ENCODE measurements around the gene ANKRD63. TPM values are rescaled to one million over a fixed set of nuclear protein-coding genes. Genes with fewer than 3 reads are reported as not detected.

Gene ANKRD63
- polyA plus RNA-seq, 1 experiment = not detected

GRCh38 chr15:40235201-40235885, 47.5 kb downstream of the ANKRD63 start:
- CTCF ChIA-PET = interaction anchor here (1.6 kb wide), 1 partner anchor 44 kb away, joined by 4 read pairs; no protein-coding TSS in a partner anchor
- POLR2A ChIA-PET = no interaction called here

GRCh38 chr15:40234783-40235182, 48.1 kb downstream of the ANKRD63 start:
- ChIA-PET CTCF (interaction anchor here (0.7 kb wide), 1 partner anchor 44 kb away, joined by 3 read pairs; no protein-coding TSS in a partner anchor), POLR2A (no interaction called here)
- TF ChIP-seq CTCF (IDR thresholded peaks at IDR 0.05; ENCODE audit: low read depth, low read length) = no peak
- Histone ChIP-seq H3K9me3 (ENCODE audit: control insufficient read depth, insufficient read depth, low read length) (no peaks in the 10 kb centered on the region), H3K27ac (ENCODE audit: low read depth, low read length) (no peak overlapping the region), H3K4me3 (ENCODE audit: low read depth, low read length) (no peak overlapping the region), H3K27me3 (ENCODE audit: control insufficient read depth, insufficient read depth, low read length) (peaks cover 1% of the 10 kb centered on the region)
- DNase-seq (ENCODE audit: low read depth, low spot score) = no peak

More at GRCh38 chr15:40235201-40235885, 47.5 kb downstream of the ANKRD63 start:
- no peak for TF ChIP-seq CTCF (IDR thresholded peaks at IDR 0.05; ENCODE audit: low read depth, low read length)
- no peak for DNase-seq (ENCODE audit: low read depth, low spot score)
- Histone ChIP-seq H3K4me3 (ENCODE audit: low read depth, low read length) (no peak overlapping the region), H3K9me3 (ENCODE audit: control insufficient read depth, insufficient read depth, low read length) (no peaks in the 10 kb centered on the region), H3K27me3 (ENCODE audit: control insufficient read depth, insufficient read depth, low read length) (peaks cover 6% of the 10 kb centered on the region), H3K27ac (ENCODE audit: low read depth, low read length) (no peak overlapping the region)

GRCh38 chr15:40233727-40234577, 48.9 kb downstream of the ANKRD63 start:
- DNase-seq (ENCODE audit: low read depth, low spot score) = no peak
- ChIA-PET POLR2A (no interaction called here), CTCF (interaction anchor here (0.7 kb wide), 1 partner anchor 45 kb away, joined by 3 read pairs; no protein-coding TSS in a partner anchor)
- no peak for TF ChIP-seq CTCF (IDR thresholded peaks at IDR 0.05; ENCODE audit: low read depth, low read length)
- Histone ChIP-seq H3K9me3 (ENCODE audit: control insufficient read depth, insufficient read depth, low read length) (no peaks in the 10 kb centered on the region), H3K27me3 (ENCODE audit: control insufficient read depth, insufficient read depth, low read length) (no peaks in the 10 kb centered on the region), H3K4me3 (ENCODE audit: low read depth, low read length) (no peak overlapping the region), H3K27ac (ENCODE audit: low read depth, low read length) (no peak overlapping the region)

GRCh38 chr15:40232625-40233070, 50.2 kb downstream of the ANKRD63 start:
- Histone ChIP-seq H3K4me3 (ENCODE audit: low read depth, low read length) (no peak overlapping the region), H3K9me3 (ENCODE audit: control insufficient read depth, insufficient read depth, low read length) (no peaks in the 10 kb centered on the region), H3K27ac (ENCODE audit: low read depth, low read length) (no peak overlapping the region), H3K27me3 (ENCODE audit: control insufficient read depth, insufficient read depth, low read length) (no peaks in the 10 kb centered on the region)
- ChIA-PET POLR2A (interaction anchor here (0.6 kb wide), 1 partner anchor 53 kb away, joined by 4 read pairs; no protein-coding TSS in a partner anchor), CTCF (interaction anchor here (0.9 kb wide), 1 partner anchor 112 kb away, joined by 3 read pairs; no protein-coding TSS in a partner anchor)
- DNase-seq (ENCODE audit: low read depth, low spot score) = no peak
- TF ChIP-seq CTCF (IDR thresholded peaks at IDR 0.05; ENCODE audit: low read depth, low read length) = no peak

Other genes with a start within 250 kb of the ANKRD63 start
- 426 and 559 TPM in 2 replicates for gene SRP14, start 243.9 kb downstream of the ANKRD63 start, polyA plus RNA-seq (2011; rRNA removed)
- 6.2 and 6.5 TPM in 2 replicates for gene BMF, start 174.2 kb downstream of the ANKRD63 start, polyA plus RNA-seq (2011; rRNA removed)
- gene BUB1B, start 122.0 kb downstream of the ANKRD63 start, polyA plus RNA-seq (2011; rRNA removed) = 8.2 and 9.0 TPM in 2 replicates
- gene PAK6, start 44.0 kb downstream of the ANKRD63 start, polyA plus RNA-seq (2011; rRNA removed) = not detected in 2 replicates
- 0.24 and 0.32 TPM in 2 replicates for gene PLCB2, start 24.9 kb upstream of the ANKRD63 start, polyA plus RNA-seq (2011; rRNA removed)
- 10.4 and 11.4 TPM in 2 replicates for gene INAFM2, start 40.6 kb upstream of the ANKRD63 start, polyA plus RNA-seq (2011; rRNA removed)
- gene CCDC9B, start 57.9 kb upstream of the ANKRD63 start, polyA plus RNA-seq (2011; rRNA removed) = 5.5 and 8.4 TPM in 2 replicates
- gene PHGR1, start 68.0 kb upstream of the ANKRD63 start, polyA plus RNA-seq (2011; rRNA removed) = not detected in 2 replicates
- gene DISP2, start 75.2 kb upstream of the ANKRD63 start, polyA plus RNA-seq (2011; rRNA removed) = 0.11 and 0.36 TPM in 2 replicates
- 14.6 and 18.2 TPM in 2 replicates for gene KNSTRN, start 99.7 kb upstream of the ANKRD63 start, polyA plus RNA-seq (2011; rRNA removed)
- gene IVD, start 122.7 kb upstream of the ANKRD63 start, polyA plus RNA-seq (2011; rRNA removed) = 49.3 and 49.4 TPM in 2 replicates
- gene BAHD1, start 157.9 kb upstream of the ANKRD63 start, polyA plus RNA-seq (2011; rRNA removed) = 2.8 and 4.2 TPM in 2 replicates
- gene CHST14, start 187.9 kb upstream of the ANKRD63 start, polyA plus RNA-seq (2011; rRNA removed) = 19.8 and 21.7 TPM in 2 replicates

Data from AG04450 (cell line).